Neural cell (in vitro differentiated cells): ENCODE results near the gene MANEAL. TPM values are rescaled to one million over a fixed set of nuclear protein-coding genes. Genes with fewer than 3 reads are reported as not detected.

Experiments used
- H2AFZ ChIP-seq: fragments of 200-600, 300-800 bp; sonication (generic), shearing (Covaris generic); 2 replicates; pipeline ENCODE4 v1.6.0; 2014; ENCODE audit warnings: low read depth, mild to moderate bottlenecking, antibody characterized with exemption, low read length, moderate library complexity
- H3F3A ChIP-seq: fragments of 200-600 bp; shearing (Covaris generic); 2 replicates; pipeline ENCODE4 v1.6.1; 2016; ENCODE audit warnings: mild to moderate bottlenecking, moderate library complexity, mixed read lengths, antibody characterized with exemption, low read length; ENCODE audit not compliant: insufficient read depth, poor library complexity, severe bottlenecking
- H3K27ac ChIP-seq: fragments of 200-600, 300-800 bp; sonication (generic), shearing (Covaris generic); 2 replicates; pipeline ENCODE4 v1.5.1; 2014; ENCODE audit warnings: mild to moderate bottlenecking, low read length, moderate library complexity
- H3K27me3 ChIP-seq: fragments of 300-800, 200-600 bp; sonication (generic), shearing (Covaris generic); 2 replicates; pipeline ENCODE4 v1.6.0; 2014; ENCODE audit warnings: mild to moderate bottlenecking, low read depth, low read length, moderate library complexity; ENCODE audit not compliant: insufficient read depth
- H3K36me3 ChIP-seq: fragments of 300-800, 200-600 bp; sonication (generic), shearing (Covaris generic); 2 replicates; pipeline ENCODE4 v1.5.1; 2014; ENCODE audit warnings: mild to moderate bottlenecking, antibody characterized with exemption, low read length, moderate library complexity; ENCODE audit not compliant: insufficient read depth
- H3K4me2 ChIP-seq: fragments of 300-800, 200-600 bp; sonication (generic), shearing (Covaris generic); 2 replicates; pipeline ENCODE4 v1.6.0; 2014; ENCODE audit warnings: mild to moderate bottlenecking, low read length
- H3K4me3 ChIP-seq: fragments of 300-800, 200-600 bp; sonication (generic), shearing (Covaris generic); 2 replicates; pipeline ENCODE4 v1.5.1; 2014; ENCODE audit warnings: mild to moderate bottlenecking, low read length, moderate library complexity
- H3K79me2 ChIP-seq: fragments of 200-600 bp; shearing (Covaris generic); replicated peaks from 2 replicates; pipeline ENCODE4 v1.6.0; 2014; ENCODE audit warnings: mild to moderate bottlenecking, low read length, moderate library complexity; ENCODE audit not compliant: insufficient read depth
- H3K9ac ChIP-seq: fragments of 300-800, 200-600 bp; sonication (generic), shearing (Covaris generic); 2 replicates; pipeline ENCODE4 v1.6.1; 2016; ENCODE audit warnings: mild to moderate bottlenecking, low read length, mixed read lengths
- H3K9me2 ChIP-seq: fragments of 200-600 bp; shearing (Covaris generic); 2 replicates; pipeline ENCODE4 v1.6.1; 2016; ENCODE audit warnings: mild to moderate bottlenecking, low read length, mixed read lengths; ENCODE audit not compliant: insufficient read depth
- H3K9me3 ChIP-seq: fragments of 200-600, 300-800 bp; sonication (generic), shearing (Covaris generic); 2 replicates; pipeline ENCODE4 v1.6.1; 2016; ENCODE audit warnings: mild to moderate bottlenecking, mixed run types, low read length, moderate library complexity, mixed read lengths
- H4K20me1 ChIP-seq: fragments of 200-600 bp; shearing (Covaris generic); 2 replicates; pipeline ENCODE4 v1.6.1; 2016; ENCODE audit warnings: mild to moderate bottlenecking, mixed run types; ENCODE audit not compliant: insufficient read depth
- CTCF ChIP-seq: fragments of 450-650 bp; IDR thresholded peaks from 2 replicates; pipeline ENCODE4 v1.5.1; 2014; ENCODE audit warnings: antibody characterized with exemption, mild to moderate bottlenecking, moderate library complexity; ENCODE audit not compliant: poor library complexity, severe bottlenecking
- EP300 ChIP-seq: fragments of 450-650 bp; conservative IDR thresholded peaks from 2 replicates; pipeline ENCODE4 v1.6.1; 2014; ENCODE audit warnings: antibody characterized with exemption, mild to moderate bottlenecking, moderate library complexity; ENCODE audit not compliant: poor library complexity, severe bottlenecking
- MXI1 ChIP-seq: fragments of 450-650 bp; conservative IDR thresholded peaks from 2 replicates; pipeline ENCODE4 v1.6.1; 2014; ENCODE audit warnings: antibody characterized with exemption, mild to moderate bottlenecking; ENCODE audit not compliant: poor library complexity, severe bottlenecking
- POLR2AphosphoS5 ChIP-seq: IDR thresholded peaks from 2 replicates; pipeline ENCODE4 v1.6.1; 2012
- RAD21 ChIP-seq: fragments of 450-650 bp; conservative IDR thresholded peaks from 2 replicates; pipeline ENCODE4 v1.6.1; 2014; ENCODE audit warnings: antibody characterized with exemption, mild to moderate bottlenecking, moderate library complexity
- REST ChIP-seq: IDR thresholded peaks from 2 replicates; pipeline ENCODE4 v1.6.1; 2012; ENCODE audit warnings: borderline replicate concordance
- SMC3 ChIP-seq: fragments of 450-650 bp; conservative IDR thresholded peaks from 2 replicates; pipeline ENCODE4 v1.6.1; 2014; ENCODE audit warnings: antibody characterized with exemption, mild to moderate bottlenecking, moderate library complexity; ENCODE audit not compliant: poor library complexity
- TAF1 ChIP-seq: IDR thresholded peaks from 2 replicates; pipeline ENCODE4 v1.6.1; 2012; ENCODE audit warnings: low read depth
- polyA plus RNA-seq: library from polyadenylated mRNA; depleted of rRNA; stranded (reverse); fragments of >200 nt; gene quantifications from 2 replicates; pipeline ENCODE4 v1.2.3, GENCODE V29; 2014

Gene MANEAL
- polyA plus RNA-seq, 1 donor from 2014 or later = 37.0 TPM

- H3K9me3 ChIP-seq = no peaks in the 10 kb centered on the region
- H3K4me3 ChIP-seq = no peak overlapping the region
- H3K36me3 ChIP-seq = no peaks in the 10 kb centered on the region
- H3K79me2 ChIP-seq = no peaks in the 10 kb centered on the region
- no peak overlapping the region for H3K9ac ChIP-seq
- H3K9me2 ChIP-seq = no peaks in the 10 kb centered on the region
- H3K4me2 ChIP-seq = no peak overlapping the region
- H3K27me3 ChIP-seq = peaks cover 88% of the 10 kb centered on the region
- no peaks in the 10 kb centered on the region for H3F3A ChIP-seq
- H2AFZ ChIP-seq = no peak overlapping the region
- TF ChIP-seq RAD21 = no peak
- TF ChIP-seq REST = no peak
- no peak for TF ChIP-seq EP300
- no peak for TF ChIP-seq POLR2AphosphoS5
- no peak for TF ChIP-seq TAF1
- TF ChIP-seq CTCF = no peak
- no peaks in the 10 kb centered on the region for H4K20me1 ChIP-seq
- H3K27ac ChIP-seq = no peak overlapping the region
These were observed 32.1 kb upstream of the MANEAL start for GRCh38 chr1:37761416-37762095.

GRCh38 chr1:37762516-37762915 is 31.1 kb upstream of the MANEAL start:
- no peaks in the 10 kb centered on the region for H3K9me2 ChIP-seq
- peak overlapping the region; percentile 87 for H3K4me3 ChIP-seq
- no peaks in the 10 kb centered on the region for H3K9me3 ChIP-seq
- H3K79me2 ChIP-seq = no peaks in the 10 kb centered on the region
- H3F3A ChIP-seq = no peaks in the 10 kb centered on the region
- no peaks in the 10 kb centered on the region for H3K36me3 ChIP-seq
- no peaks in the 10 kb centered on the region for H4K20me1 ChIP-seq
- H3K4me2 ChIP-seq = no peak overlapping the region
- peaks cover 88% of the 10 kb centered on the region for H3K27me3 ChIP-seq
- H3K27ac ChIP-seq = no peak overlapping the region
- no peak overlapping the region for H2AFZ ChIP-seq
- no peak overlapping the region for H3K9ac ChIP-seq
- TF ChIP-seq POLR2AphosphoS5 (no peak), SMC3 (no peak), MXI1 (no peak), TAF1 (no peak)
